ENCODE measurements around the gene TARS1.
"Not testable (repeated sequence)": the region's sequence is repeated elsewhere in the genome, so short reads cannot be mapped to it uniquely, and the experiment has no call there.

TARS1 gene

GRCh38 chr5:33490071-33490665 is 49.4 kb downstream of the TARS1 start:
- no peak for DNase-seq

- DNase-seq = no peak
These were observed 51.2 kb downstream of the TARS1 start for GRCh38 chr5:33491941-33492340.

DNA sequence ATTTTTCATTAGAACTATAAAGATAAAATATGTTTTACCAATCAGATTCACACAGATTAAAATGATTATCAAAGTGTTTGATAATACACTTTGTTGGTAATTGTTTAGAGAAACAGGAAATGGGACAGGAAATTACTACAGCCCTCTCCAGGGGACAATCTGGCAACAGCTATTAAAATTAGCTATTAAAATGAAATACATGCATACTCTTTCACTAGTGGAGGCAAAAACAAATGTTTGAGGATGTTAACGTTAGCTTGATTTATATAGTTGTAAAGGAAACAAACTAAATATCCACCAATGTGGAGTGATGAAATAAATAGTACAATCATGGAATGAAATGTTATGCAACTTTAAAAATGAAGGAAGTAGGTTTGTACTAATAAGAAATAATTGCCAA is 53.7 kb downstream of the TARS1 start:
- DNase-seq = no peak

- DNase-seq = no peak
These were observed 60.5 kb downstream of the TARS1 start for GRCh38 chr5:33501260-33501659.

DNA sequence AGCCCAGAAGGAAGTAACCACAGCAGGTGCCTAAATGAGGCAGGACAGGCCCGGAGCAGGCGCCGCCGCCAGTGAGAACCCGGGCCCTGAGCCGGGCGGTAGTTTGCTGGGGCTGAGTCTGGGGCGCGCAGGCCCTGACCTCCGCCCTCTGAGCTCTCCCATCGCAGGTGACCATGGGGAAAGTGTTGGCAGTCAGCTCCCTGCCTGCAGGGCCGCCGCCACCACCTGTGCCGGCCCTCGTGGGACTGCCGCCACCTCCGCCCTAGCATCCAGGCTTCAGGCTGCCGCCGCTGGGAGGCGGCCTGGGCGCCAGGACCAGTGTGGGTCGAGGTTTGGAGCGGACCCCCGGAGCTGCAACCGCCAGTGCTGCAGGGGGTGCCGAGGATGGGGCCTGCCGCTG is 61.1 kb downstream of the TARS1 start:
- no peak for DNase-seq

DNA sequence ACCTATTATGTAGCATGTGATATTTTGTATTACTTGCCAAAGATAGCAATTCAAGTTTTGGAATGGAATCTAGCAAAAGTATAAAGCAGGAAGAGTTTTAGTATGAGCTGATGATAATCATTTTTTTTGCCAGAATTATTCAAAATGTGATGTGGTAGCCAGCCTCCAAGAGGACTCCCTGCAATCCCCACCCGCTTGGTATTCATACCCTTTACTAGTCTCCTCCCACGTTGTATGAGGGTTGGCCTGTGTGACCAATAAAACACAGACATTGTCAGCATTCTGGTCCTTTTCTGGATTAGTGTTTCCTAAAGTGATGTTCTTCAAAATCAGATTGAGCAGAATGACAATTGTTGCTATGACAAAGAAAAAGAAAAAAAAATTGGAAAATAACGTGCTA is 63.8 kb downstream of the TARS1 start:
- DNase-seq = no peak

- DNase-seq = no peak
These were observed 66.7 kb downstream of the TARS1 start for GRCh38 chr5:33507426-33507825.

- DNase-seq = no peak
These were observed 68.3 kb downstream of the TARS1 start for GRCh38 chr5:33509036-33509435.

- DNase-seq = no peak
These were observed 72.9 kb downstream of the TARS1 start for GRCh38 chr5:33513462-33514185.

DNA sequence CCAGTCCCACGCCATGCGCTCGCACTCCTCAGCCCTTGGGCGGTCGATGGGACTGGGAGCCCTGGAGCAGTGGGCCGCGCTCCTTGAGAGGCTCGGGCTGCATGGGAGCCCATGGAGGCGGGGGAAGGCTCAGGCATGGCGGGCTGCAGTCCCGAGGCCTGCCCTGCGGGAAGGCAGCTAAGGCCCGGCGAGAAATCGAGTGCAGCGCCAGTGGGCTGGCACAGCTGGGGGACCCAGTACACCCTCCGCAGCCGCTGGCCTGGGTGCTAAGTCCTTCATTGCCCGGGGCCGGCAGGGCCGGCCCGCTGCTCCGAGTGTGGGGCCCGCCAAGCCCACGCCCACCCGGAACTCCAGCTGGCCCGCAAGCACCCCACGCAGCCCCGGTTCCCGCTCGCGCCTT is 74.6 kb downstream of the TARS1 start:
- not testable (repeated sequence) for DNase-seq

DNA sequence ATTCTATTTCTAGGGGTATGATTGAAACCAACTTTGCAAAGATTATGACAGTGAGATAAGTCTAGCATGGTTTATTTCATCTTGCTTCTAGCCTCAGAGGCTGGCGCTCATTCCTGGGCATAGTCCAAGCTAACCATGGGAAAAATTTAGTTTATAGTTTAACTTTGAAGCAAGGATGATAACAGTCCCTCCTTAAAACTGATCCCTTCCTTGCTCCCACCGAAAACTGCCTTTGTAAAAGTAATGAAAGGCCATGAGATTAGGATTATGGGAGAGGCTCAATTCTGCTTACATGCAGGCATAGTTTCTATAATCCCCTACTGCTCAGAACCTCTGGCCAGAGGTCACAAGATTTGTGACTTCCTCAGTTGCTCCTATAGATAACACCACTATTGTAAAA is 75.7 kb downstream of the TARS1 start:
- DNase-seq = no peak
